Type B pancreatic cell (in vitro differentiated cells): ENCODE measurements around the gene TCEANC2. TPM values are rescaled to one million over a fixed set of nuclear protein-coding genes. Genes with fewer than 3 reads are reported as not detected.

ENCODE experiments used
- DNase-seq: peaks from one replicate; pipeline ENCODE4 v3.0.0; 2021; ENCODE audit warnings: mixed read lengths; ENCODE audit not compliant: unreplicated experiment; ENCODE audit errors: extremely low spot score
- H3K27ac Mint-ChIP-seq: 2 replicates; pipeline ENCODE4 v1.8.0; 2021; ENCODE audit warnings: mild to moderate bottlenecking, mixed read lengths
- H3K27me3 Mint-ChIP-seq: 2 replicates; pipeline ENCODE4 v1.8.0; 2021; ENCODE audit warnings: mixed read lengths
- H3K36me3 Mint-ChIP-seq: 2 replicates; pipeline ENCODE4 v1.8.0; 2021; ENCODE audit warnings: mixed read lengths
- H3K4me1 Mint-ChIP-seq: one replicate; pipeline ENCODE4 v1.8.0; 2021; ENCODE audit warnings: mixed read lengths; ENCODE audit not compliant: unreplicated experiment
- H3K4me3 Mint-ChIP-seq: 2 replicates; pipeline ENCODE4 v1.8.0; 2021; ENCODE audit warnings: mild to moderate bottlenecking, mixed read lengths
- H3K9me3 Mint-ChIP-seq: 2 replicates; pipeline ENCODE4 v1.8.0; 2021; ENCODE audit warnings: mixed read lengths
- CTCF ChIP-seq: fragments of 200-600 bp; sonication (generic); conservative IDR thresholded peaks from 2 replicates; pipeline ENCODE4 v1.5.0; 2021; ENCODE audit warnings: antibody characterized with exemption, mild to moderate bottlenecking
- total RNA-seq: library from RNA; stranded (reverse); gene quantifications from 2 replicates; pipeline ENCODE4 v1.2.1, GENCODE V29; 2021; ENCODE audit warnings: low replicate concordance

The TCEANC2 gene
- total RNA-seq, 1 donor from 2014 or later = 7.6 TPM

GRCh38 chr1:54142146-54142900 is 88.9 kb downstream of the TCEANC2 start:
- H3K9me3 Mint-ChIP-seq = no peaks in the 10 kb centered on the region

DNA sequence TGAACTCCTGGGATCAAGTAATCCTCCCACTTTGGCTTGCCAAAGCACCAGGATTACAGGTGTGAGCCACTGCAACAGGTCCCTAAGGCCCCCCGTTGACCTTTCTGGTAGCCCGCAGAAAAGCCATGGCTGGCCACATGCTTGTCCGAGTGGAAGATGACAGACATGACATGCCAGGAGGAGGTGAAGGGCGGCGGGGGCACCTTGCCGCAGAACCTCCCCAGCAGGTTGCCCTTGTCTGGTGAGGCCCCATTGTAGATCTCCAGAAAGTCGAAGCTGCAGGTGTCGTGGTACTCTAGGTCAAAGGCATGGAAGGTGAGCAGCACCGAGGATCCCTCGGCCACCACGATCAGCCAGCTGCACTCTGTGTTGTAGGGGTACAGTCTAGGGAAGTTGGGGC is 91.0 kb downstream of the TCEANC2 start:
- DNase-seq = no peak
- H3K9me3 Mint-ChIP-seq = no peaks in the 10 kb centered on the region
- no peak overlapping the region for H3K4me3 Mint-ChIP-seq
- no peaks in the 10 kb centered on the region for H3K27me3 Mint-ChIP-seq
- no peaks in the 10 kb centered on the region for H3K36me3 Mint-ChIP-seq
- no peaks in the 10 kb centered on the region for H3K4me1 Mint-ChIP-seq
- TF ChIP-seq CTCF = no peak
- no peak overlapping the region for H3K27ac Mint-ChIP-seq

More at GRCh38 chr1:54142146-54142900, 88.9 kb downstream of the TCEANC2 start:
- no peaks in the 10 kb centered on the region for H3K36me3 Mint-ChIP-seq
- peaks cover 3% of the 10 kb centered on the region for H3K4me1 Mint-ChIP-seq
- no peak overlapping the region for H3K27ac Mint-ChIP-seq
- TF ChIP-seq CTCF = no peak
- H3K4me3 Mint-ChIP-seq = no peak overlapping the region
- no peaks in the 10 kb centered on the region for H3K27me3 Mint-ChIP-seq
- DNase-seq = no peak

- no peak overlapping the region for H3K4me3 Mint-ChIP-seq
- H3K27me3 Mint-ChIP-seq = no peaks in the 10 kb centered on the region
- peaks cover 12% of the 10 kb centered on the region for H3K4me1 Mint-ChIP-seq
- no peak for TF ChIP-seq CTCF
- no peak overlapping the region for H3K27ac Mint-ChIP-seq
- H3K9me3 Mint-ChIP-seq = no peaks in the 10 kb centered on the region
- no peak for DNase-seq
- H3K36me3 Mint-ChIP-seq = no peaks in the 10 kb centered on the region
Measured at GRCh38 chr1:54149734-54150133, 96.3 kb downstream of the TCEANC2 start.

DNA sequence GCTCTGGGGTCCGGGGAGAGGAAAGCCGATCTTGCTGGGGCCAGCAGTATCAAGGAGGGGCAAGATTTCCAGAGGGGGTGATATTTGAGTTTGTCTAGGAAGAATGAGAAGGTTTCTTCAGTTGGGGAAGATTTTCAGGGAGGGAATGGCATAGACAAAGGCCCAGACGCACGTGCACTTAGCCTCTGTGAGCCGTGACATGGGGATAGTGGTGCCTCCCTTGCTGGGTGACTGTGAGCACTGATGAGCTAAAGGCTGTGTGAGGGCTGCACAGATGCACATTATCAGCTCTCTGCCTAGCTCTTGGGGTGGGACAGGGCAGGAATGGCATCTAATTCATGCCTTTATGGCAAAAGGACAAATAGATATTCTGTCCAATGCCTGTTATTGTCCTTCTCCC is 97.6 kb downstream of the TCEANC2 start:
- no peaks in the 10 kb centered on the region for H3K27me3 Mint-ChIP-seq
- no peaks in the 10 kb centered on the region for H3K36me3 Mint-ChIP-seq

GRCh38 chr1:54152696-54153095 is 99.3 kb downstream of the TCEANC2 start, which contains the start of gene CDCP2:
Gene CDCP2, minus strand, starts transcription at chr1:54153000. Its CDS starts 78 bp downstream, at chr1:54152922.
- no peak within 1 kb of the TSS for H3K27ac Mint-ChIP-seq

More for the DNA sequence above, 97.6 kb downstream of the TCEANC2 start:
- Mint-ChIP-seq H3K27ac (no peak overlapping the region), H3K9me3 (no peaks in the 10 kb centered on the region), H3K4me1 (peaks cover 12% of the 10 kb centered on the region), H3K4me3 (no peak overlapping the region)
- TF ChIP-seq CTCF = no peak
- DNase-seq = no peak

More at GRCh38 chr1:54152696-54153095, 99.3 kb downstream of the TCEANC2 start, which contains the start of gene CDCP2:
- no peaks in the 10 kb centered on the region for H3K27me3 Mint-ChIP-seq
- H3K36me3 Mint-ChIP-seq = no peaks in the 10 kb centered on the region
- H3K4me1 Mint-ChIP-seq = peaks cover 12% of the 10 kb centered on the region
- no peak for DNase-seq
- no peak for TF ChIP-seq CTCF
- no peak within 1 kb of the TSS for H3K4me3 Mint-ChIP-seq
- no peaks in the 10 kb centered on the region for H3K9me3 Mint-ChIP-seq
